Effector CD8-positive, alpha-beta T cell (primary cell): ENCODE data around the gene CDHR5.

Source experiments
- DNase-seq: peaks from one replicate; lab custom pipeline; 2025; lab: John Stamatoyannopoulos, UW

The CDHR5 gene

GRCh38 chr11:610146-610801, 14.5 kb downstream of the CDHR5 start:
- DNase-seq = no peak

- DNase-seq = no peak
Measured at GRCh38 chr11:609341-609811, 15.4 kb downstream of the CDHR5 start.

DNA sequence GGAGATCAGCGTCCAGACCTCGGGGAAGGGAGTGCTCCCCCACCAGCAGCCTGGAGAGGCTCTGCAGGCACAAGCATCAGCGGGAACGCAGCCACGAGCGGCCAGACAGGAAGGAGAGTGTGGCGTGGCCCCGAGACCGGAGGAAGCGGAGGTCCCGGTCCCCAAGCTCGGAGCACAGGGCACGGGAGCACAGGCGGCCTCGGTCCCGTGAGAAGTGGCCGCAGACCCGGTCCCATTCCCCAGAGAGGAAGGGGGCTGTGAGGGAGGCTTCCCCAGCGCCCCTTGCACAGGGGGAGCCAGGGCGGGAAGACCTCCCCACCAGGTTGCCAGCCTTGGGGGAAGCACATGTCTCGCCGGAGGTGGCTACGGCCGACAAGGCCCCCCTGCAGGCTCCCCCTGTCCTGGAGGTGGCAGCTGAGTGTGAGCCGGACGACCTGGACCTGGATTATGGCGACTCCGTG, 15.9 kb downstream of the CDHR5 start:
- DNase-seq = no peak

GRCh38 chr11:607971-608659, 16.6 kb downstream of the CDHR5 start:
- DNase-seq = no peak

GRCh38 chr11:607020-607780, 17.6 kb downstream of the CDHR5 start:
- DNase-seq = no peak

DNA sequence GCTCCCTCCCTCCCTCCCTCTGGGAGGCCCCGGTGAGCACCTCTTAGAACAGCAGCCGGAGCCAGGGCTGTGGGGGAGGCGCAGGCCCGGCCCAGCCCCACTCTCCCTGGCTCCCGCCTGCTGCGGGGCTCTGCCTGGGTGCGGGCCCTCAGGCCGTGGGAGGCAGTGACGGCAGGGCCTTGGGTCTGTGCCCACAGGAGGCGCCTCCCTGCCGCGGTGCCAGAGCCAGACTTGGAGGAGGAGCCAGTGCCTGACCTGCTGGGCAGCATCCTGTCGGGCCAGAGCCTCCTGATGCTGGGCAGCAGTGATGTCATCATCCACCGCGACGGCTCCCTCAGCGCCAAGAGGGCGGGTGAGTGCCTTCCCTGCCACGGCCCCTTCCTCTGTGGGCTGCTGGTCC, 18.5 kb downstream of the CDHR5 start:
- no peak for DNase-seq

DNA sequence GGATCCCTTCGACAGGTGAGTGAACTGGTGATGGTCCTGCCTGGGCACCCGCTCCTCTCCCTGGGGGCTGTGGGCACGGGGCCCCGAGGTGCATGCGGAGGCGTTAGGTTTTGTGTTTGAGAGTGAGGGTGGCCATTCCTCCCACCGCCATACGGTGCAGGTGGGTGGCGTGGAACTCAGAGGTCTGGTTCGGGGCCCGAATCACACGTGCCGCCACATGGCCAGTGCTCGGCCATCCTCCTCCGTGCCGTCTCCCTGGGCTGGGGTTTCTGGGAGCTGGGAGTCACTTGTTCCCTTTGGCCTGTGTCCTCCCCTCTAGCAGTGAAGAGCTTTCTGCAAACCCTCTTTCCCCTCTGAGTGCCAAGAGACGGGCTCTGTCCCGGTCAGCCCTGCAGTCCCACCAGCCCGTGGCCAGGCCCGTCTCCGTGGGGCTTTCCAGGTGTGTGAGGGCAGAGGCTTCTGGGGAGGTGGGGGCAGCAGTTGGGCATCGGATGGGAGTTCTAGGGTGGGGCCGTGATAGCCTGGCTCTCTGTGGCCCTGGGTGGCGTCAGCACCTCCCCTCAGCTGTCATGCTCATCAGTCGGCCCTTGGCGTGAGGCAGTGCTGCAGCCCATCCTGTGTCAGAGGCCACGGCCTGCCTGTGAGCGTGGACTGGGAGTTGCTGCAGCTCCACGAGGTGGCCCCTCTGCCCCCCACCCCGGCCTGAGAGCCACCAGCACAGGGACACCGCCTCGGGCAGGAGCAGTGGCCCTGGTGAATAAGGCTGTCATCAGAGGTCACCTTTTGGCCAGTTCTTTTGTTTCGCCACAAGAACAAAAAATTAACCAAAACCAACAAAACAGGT, 19.2 kb downstream of the CDHR5 start:
- no peak for DNase-seq

GRCh38 chr11:603154-603553, 21.6 kb downstream of the CDHR5 start:
- no peak for DNase-seq

DNA sequence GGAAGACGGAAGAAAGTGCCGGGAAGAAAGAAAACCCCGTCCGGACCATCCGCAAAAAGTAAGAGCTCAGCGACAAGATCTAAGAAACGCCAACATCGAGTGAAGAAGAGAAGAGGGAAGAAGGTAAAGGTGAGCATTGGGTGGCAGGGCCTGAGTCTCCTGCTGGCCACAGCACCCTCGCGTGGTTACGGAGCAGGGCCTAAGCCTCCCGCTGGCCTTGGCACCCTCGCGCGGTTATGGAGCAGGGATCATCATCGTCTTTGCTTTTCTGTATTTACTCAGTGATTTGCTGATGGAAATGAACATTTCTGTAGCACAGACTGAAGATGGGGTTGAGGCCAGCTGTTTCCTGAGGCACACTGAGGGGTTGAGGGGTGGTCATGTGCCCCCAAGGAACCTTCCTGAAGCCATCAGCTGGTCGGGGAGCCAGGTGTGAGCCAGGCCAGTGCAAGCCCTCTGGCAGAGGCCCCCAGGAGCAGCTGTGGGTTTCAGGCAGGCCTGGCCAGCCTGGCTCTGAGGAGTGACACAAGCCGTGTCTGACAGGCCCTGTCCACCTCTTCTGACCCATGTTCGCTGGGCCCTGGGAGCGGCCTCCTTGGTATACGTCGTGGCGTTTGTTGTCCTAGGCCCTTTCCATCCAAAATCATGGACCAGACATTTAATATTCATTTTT, 23.0 kb downstream of the CDHR5 start:
- no peak for DNase-seq

DNA sequence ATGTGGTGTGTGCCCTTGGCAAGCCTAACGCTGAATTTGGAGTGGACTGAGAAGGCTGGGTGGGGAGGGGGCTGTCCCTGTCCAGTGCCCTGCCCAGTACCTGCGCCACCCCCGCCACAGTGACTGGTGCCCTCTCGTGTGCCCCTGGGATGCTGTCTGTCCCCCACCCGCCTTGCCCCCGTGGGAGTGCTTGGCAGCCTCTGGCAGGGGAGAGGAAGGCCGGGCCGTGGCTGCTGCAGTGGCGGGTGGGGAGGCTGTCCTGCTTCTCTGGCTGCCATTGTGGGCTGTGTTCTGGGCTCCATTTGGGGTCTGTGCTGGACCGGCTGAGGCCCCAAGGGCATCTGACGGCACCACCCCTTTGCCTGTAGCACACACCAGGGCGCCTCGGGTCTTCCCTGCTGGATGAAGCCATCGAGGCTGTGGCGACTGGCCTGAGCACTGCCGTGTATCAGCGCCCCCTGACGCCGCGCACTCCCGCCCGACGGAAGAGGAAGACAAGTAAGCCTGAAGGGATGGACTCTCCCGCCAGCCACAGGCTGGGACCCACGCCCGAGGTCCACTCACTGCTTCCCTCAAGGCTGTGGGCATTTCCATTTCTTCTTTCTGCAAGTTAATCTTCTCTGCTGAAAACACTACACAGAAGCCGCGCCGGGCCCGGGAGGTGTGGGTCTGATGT, 26.6 kb downstream of the CDHR5 start:
- DNase-seq = no peak

GRCh38 chr11:597166-597725, 27.5 kb downstream of the CDHR5 start:
- no peak for DNase-seq

- DNase-seq = no peak
Measured at GRCh38 chr11:596374-596773, 28.4 kb downstream of the CDHR5 start.

- no peak for DNase-seq
Measured at GRCh38 chr11:595400-595799, 29.4 kb downstream of the CDHR5 start.

DNA sequence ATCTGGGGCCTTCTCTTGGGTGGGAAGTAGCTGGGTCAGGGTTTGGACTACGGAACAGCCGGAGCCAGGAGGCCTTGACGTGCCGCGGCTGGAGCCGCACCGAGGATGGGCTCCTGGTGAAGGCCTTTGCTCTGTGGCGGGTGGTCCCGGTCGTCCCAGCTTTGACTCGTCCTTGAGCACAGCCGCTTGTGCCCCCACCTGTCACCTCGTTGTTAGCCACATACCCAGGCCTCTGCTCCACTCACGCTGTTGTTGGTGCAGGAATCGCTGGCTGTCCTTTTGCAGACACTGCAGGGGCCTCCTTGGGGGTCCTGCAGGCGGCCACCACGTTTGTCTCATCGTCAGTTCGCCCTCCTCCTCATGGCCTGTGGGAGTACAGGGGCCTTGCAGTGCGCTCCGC, 31.4 kb downstream of the CDHR5 start:
- DNase-seq = no peak

GRCh38 chr11:592918-593317, 31.8 kb downstream of the CDHR5 start:
- no peak for DNase-seq

- no peak for DNase-seq
Measured at GRCh38 chr11:592501-592900, 32.3 kb downstream of the CDHR5 start.

GRCh38 chr11:590997-591396, 33.8 kb downstream of the CDHR5 start:
- DNase-seq = no peak

GRCh38 chr11:589798-590197, 35.0 kb downstream of the CDHR5 start:
- no peak for DNase-seq

DNA sequence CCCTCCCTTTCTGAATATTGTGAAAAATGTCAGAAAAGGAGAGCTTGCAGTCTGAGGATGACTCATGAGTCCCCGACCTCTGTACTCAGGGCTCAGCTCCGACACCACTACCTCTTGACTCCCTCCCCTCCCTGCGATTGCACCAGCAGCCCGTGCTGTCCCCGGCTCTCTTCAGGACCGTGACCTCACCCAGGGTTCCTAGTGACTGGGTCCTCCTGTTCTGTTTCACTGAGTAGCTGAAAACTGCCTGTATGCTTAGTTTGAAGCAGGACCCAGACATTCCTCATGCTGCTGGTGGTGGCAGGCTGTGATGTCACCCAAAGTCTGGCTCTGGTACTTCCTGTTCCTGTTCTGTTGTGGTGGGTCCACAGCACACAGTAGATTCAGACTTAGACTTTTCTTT, 36.8 kb downstream of the CDHR5 start:
- DNase-seq = peak; percentile 44

DNA sequence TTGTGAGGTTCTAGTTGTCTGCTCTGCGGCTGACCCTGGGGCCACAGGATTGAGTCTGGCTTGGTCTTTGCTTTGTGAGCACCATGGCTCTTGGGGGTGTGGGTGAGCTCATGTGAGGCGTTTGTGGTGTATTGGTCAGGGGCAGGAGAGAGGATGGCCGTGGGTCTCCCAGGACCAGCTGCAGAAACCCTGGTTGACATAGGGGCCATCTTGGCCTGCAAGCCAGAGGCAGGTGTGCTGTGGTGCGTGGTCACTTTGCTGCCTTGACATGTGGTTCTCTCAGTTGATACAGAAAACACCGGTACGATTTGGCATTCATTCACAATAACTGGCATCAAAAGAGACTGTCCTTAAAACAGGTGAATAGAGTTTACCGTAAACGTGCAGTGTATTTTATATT, 37.2 kb downstream of the CDHR5 start:
- DNase-seq = no peak
